ENCODE results near the gene TMEM108.

- TF ChIP-seq CTCF (conservative IDR thresholded peaks at IDR 0.05 in 1 of 2, IDR thresholded peaks at IDR 0.05 in 1 of 2; ENCODE audit: low read depth in 1 of 2, low read length in 2 of 2) (no peak), EZH2 (IDR thresholded peaks at IDR 0.05; ENCODE audit: low read length, missing control alignments) (no peak)
Measured at GRCh38 chr3:133153382-133153781, 115.2 kb downstream of the TMEM108 start.
